Measurements from ENCODE around the gene SREK1IP1.
A peak's percentile ranks its signal among the peaks of the same experiment; 100 is the strongest.

Gene SREK1IP1

GRCh38 chr5:64688965-64689364 is 79.5 kb downstream of the SREK1IP1 start:
- no peak for TF ChIP-seq CTCF (IDR thresholded peaks at IDR 0.05; ENCODE audit: low read length, missing control alignments)
- no peak for DNase-seq (ENCODE audit: low read depth)
- no peak overlapping the region for H3K4me3 ChIP-seq (replicated peaks; ENCODE audit: low read depth, low read length)

- H3K4me3 ChIP-seq (replicated peaks; ENCODE audit: low read depth, low read length), result no peak overlapping the region
- TF ChIP-seq CTCF (IDR thresholded peaks at IDR 0.05; ENCODE audit: low read length, missing control alignments), result no peak
- DNase-seq (ENCODE audit: low read depth), result peak; percentile 6
Measured at GRCh38 chr5:64688391-64688790, 80.1 kb downstream of the SREK1IP1 start.

- DNase-seq (ENCODE audit: low read depth), result no peak
- H3K4me3 ChIP-seq (replicated peaks; ENCODE audit: low read depth, low read length), result no peak overlapping the region
- TF ChIP-seq CTCF (IDR thresholded peaks at IDR 0.05; ENCODE audit: low read length, missing control alignments), result no peak
Measured at GRCh38 chr5:64685866-64686265, 82.6 kb downstream of the SREK1IP1 start.

- no peak for DNase-seq (ENCODE audit: low read depth)
- no peak for TF ChIP-seq CTCF (IDR thresholded peaks at IDR 0.05; ENCODE audit: low read length, missing control alignments)
- no peak overlapping the region for H3K4me3 ChIP-seq (replicated peaks; ENCODE audit: low read depth, low read length)
Measured at GRCh38 chr5:64682608-64683007, 85.9 kb downstream of the SREK1IP1 start.

GRCh38 chr5:64680289-64680688 is 88.2 kb downstream of the SREK1IP1 start:
- DNase-seq (ENCODE audit: low read depth), result no peak
- no peak overlapping the region for H3K4me3 ChIP-seq (replicated peaks; ENCODE audit: low read depth, low read length)
- peak; percentile 25 for TF ChIP-seq CTCF (IDR thresholded peaks at IDR 0.05; ENCODE audit: low read length, missing control alignments)

- DNase-seq (ENCODE audit: low read depth), result no peak
- H3K4me3 ChIP-seq (replicated peaks; ENCODE audit: low read depth, low read length), result no peak overlapping the region
- TF ChIP-seq CTCF (IDR thresholded peaks at IDR 0.05; ENCODE audit: low read length, missing control alignments), result no peak
Measured at GRCh38 chr5:64678374-64678773, 90.1 kb downstream of the SREK1IP1 start.

- DNase-seq (ENCODE audit: low read depth), result no peak
- no peak for TF ChIP-seq CTCF (IDR thresholded peaks at IDR 0.05; ENCODE audit: low read length, missing control alignments)
- H3K4me3 ChIP-seq (replicated peaks; ENCODE audit: low read depth, low read length), result no peak overlapping the region
Measured at GRCh38 chr5:64671678-64672077, 96.8 kb downstream of the SREK1IP1 start.

Measured in fibroblast of pulmonary artery (primary cell).